Fibroblast of peridontal ligament (primary cell): ENCODE measurements around the gene PARP9.
"Not testable (repeated sequence)": the region's sequence is repeated elsewhere in the genome, so short reads cannot be mapped to it uniquely, and the experiment has no call there.

ENCODE experiments used
- DNase-seq: peaks from one replicate; pipeline ENCODE4 v3.0.0-alpha.2; 2010; ENCODE audit errors: extremely low read depth

Gene PARP9

GRCh38 chr3:122523317-122523716, 40.8 kb downstream of the PARP9 start:
- no peak for DNase-seq

DNA sequence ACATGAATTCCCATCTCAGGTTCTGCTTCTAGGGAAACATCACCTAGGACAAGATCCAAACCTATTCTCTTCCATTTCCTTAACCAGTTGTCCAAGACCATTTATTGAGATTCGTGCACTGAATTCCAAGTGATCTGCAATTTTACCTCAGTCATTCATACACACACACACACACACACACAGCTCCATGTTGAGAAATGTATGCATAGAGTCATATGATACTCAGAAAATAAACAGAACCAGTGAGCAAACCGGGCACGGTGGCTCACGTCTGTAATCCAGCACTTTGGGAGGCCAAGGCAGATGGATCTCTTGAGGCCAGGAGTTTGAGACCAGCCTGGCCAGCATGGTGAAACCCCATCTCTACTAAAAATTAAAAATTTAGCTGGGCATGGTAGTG, 43.2 kb downstream of the PARP9 start:
- peak; percentile 62 for DNase-seq

- peak; percentile 38 for DNase-seq
These were observed 44.4 kb downstream of the PARP9 start for GRCh38 chr3:122519693-122520092.

DNA sequence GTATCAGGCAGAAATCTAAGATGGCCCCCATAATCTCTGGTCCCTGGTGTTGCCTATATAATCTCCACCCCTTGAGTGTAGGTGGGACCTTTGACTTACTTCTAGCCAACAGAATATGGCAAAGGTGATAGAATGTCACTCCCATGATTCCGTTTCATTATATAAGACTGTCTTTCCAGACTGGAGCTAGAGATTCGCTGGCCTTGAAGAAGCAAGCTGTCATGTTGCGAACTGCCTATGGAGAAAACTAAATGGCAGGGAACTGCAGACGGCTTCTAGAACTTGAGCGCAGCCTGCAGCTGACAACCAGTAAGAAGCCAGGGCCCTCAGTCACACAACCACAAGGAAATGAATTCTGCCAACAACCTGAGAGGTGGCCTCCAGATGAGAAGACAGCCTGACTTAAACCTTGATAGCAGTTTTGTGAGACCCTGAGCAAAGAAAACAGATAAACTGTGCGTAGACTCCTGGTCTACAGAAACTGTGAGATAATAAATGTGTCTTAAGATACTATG, 47.2 kb downstream of the PARP9 start:
- no peak for DNase-seq

DNA sequence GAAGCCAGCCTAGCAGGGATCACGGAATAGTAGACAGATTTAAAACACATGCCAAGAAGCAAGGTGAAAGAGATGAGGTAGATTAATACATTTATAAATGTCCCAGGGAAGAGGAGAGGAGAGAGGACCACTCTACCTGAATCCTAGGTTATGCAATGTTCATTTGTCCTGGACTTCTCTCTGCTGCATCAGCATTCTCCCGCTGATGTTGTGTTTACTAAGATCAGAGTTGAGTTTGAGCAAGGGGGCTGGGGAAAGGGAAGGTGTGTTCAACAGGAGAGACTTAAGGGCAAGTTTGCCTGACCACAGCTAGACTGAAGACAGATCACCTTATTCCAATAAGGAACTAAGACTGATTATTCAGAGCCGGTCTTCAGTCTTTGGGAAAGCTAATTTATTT, 48.2 kb downstream of the PARP9 start:
- no peak for DNase-seq

GRCh38 chr3:122515020-122515468, 49.1 kb downstream of the PARP9 start:
- no peak for DNase-seq

DNA sequence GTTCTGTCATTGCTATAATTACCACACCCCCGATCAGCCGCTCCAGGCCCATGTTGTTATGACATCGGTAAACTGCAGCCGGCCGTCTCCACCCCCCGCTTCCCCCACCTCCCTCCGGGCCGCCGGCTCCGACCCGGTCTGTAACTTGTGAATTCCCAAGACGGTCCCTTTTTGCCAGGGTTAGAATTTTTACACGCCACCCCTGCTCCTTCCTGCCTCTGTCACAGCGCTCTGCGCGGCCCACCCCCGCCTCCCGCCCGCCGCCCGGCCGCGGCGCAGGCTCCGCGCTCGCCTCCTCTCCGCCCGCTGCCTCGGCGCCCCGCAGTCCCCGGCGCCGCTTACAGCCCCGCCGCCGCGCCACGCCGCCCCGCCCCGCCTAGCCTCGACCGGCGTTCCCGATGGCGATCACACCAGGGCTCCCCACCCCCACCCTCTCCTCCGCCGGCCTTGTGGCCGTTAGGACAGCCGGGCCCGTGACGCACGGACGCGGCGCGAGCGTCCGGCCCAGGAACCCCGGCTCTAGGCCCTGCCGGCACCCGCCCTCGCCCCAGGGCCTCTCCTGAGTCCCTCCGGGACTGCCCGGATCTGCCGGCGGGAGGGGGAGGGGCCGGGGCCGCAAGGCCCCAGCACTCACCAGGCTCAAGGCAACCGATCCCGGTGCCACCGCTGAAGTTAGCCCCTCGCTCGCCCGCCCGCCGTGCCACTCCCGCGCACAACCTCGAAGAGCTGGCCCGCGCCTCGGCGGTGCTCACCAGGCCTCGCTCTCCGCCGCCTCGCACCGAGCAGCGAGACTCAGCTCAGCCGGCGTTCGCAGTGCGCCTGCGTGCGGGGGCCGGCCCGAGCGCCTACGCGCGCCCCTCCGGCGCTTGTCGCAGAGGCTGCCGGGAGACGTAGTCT, 49.7 kb downstream of the PARP9 start, which contains the start of gene KPNA1:
Gene KPNA1 (minus strand): TSS at position 817 of the 897 bp plus-strand sequence. CDS start 18,374 bp downstream, outside the sequence.
- peak; percentile 83 for DNase-seq

GRCh38 chr3:122513386-122514122, 50.5 kb downstream of the PARP9 start:
- peak; percentile 72 for DNase-seq

DNA sequence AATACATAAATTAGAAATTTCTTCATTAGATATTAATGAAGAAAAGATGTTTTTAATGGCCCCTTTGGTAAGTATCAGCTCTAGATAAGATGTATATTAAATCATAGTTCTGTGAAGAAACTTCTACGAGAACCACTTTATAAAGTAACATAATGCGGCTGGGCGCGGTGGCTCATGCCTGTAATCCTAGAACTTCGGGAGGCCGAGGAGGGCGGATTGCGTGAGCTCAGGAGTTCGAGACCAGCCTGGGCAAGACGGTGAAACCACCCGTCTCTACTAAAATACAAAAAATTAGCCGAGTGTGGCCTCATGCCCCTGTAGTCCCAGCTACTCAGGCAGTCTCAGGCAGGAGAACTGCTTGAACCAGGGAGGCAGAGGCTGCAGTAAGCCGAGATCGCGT, 51.8 kb downstream of the PARP9 start:
- DNase-seq, result no peak

DNA sequence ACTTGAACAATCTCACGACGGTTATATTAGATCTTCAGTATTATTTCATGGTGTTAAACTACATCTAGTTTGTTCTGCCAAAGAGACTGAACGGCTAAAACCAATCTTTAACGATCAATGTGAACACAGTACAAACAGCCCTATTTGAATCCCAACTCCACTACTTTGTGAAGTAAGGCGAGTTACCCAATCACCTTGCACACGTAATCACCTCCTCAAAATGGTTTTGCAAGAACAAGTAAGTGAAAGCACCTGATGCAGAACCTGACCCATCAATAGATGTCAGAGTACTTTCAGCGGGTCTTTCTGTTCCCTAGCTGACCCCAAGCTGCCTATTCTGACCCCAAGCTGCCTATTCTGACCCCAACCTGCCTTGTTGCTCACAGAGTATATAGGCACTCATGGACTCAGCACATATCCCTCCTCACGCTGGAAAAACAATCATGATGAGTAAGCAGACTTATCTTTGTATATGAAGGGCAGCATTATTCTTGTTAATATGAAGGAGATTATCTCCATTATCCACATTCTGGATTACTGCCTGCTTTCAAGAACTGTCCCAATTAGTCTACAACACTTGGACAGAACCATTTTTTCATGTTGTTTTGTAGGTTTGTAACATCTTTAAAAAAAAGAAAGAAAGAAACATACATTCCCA, 53.1 kb downstream of the PARP9 start:
- DNase-seq, result no peak

DNA sequence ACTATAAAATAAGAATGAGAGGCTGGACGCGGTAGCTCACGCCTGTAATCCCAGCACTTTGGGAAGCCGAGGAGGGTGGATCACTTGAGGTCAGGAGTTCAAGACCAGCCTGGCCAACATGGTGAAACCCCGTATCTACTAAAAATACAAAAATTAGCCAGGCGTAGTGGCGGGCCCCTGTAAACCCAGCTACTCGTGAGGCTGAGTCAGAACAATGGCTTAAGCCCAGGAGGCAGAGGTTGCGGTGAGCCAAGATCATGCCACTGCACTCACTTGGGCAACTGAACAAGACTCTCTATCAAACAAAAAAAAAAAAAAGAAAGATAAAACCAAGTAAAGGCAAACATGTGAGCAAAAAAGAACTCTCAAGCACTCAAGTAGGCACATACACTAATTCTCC, 55.2 kb downstream of the PARP9 start:
- DNase-seq, result not testable (repeated sequence)

DNA sequence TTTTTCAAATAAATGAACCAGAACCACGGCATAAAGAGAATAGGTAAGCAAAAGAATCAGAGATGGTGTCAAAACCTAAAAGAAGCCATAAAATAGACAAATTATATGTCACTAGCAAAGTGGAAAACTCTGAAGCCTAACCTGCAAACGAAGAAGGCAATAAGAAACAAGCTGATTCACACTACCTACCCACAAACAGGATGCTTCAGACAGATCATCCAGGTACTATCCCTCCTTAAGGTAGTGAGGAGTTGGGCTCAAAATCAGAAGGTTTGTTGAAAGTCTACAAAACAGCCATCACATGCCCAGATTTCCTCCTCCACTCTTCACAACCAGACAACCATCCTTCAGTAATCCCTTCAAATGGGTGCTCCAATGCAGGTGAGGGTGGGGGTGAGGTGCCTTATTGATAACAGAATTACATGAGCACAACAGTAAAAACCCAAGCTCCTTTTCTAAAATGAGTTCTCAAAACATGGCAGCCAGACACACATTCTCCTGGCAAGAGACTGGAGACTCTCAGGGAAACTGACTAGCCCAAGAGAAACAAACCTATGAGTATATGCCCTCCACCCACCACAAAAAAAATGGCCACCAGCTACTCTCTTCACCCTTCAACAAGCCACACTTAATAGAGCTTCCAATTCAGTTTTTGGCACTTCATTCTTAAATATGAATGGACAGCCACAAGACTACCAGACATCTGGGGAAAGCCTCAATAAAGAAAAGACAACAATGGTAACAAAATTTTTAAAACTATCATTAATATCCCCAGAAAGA, 55.8 kb downstream of the PARP9 start:
- no peak for DNase-seq

GRCh38 chr3:122506450-122506849, 57.6 kb downstream of the PARP9 start:
- DNase-seq, result no peak

DNA sequence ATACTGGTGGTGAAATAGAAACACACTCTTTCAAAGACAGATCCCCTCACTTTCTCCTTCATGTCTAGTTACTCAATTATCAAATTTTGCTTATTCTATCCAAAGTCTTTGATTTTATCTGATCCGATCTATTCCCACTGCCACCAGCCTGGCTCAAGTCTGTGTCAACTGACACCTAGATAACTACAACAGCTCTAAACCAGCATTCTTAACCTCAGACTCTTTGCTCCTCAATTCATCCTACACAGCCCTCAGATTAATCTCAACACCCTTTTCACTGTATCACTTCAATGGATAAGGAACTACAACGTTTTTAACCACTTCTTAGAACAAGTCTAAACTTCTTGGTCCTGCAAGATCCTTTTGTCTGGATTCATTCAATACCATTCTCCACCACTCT, 58.4 kb downstream of the PARP9 start:
- no peak for DNase-seq

DNA sequence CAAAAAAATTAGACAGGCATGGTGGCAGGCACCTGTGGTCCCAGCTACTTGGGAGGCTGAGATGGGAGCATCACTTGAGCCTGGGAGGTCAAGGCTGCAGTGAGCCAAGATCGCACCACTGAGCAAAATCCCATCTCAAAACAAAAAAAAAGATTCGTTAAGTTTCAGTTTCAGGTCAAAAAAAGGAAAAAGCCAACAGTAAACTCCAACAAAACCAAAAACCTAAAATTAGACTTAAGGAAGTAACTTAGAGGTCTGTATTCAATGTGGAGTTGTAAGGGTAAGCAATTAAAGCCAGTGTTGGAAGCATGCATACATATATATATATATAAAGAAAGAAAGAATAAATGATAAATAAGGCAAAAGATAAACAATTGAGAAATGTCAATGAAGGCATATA, 61.2 kb downstream of the PARP9 start:
- DNase-seq, result no peak

- no peak for DNase-seq
These were observed 62.0 kb downstream of the PARP9 start for GRCh38 chr3:122502139-122502538.

GRCh38 chr3:122500964-122501363, 63.1 kb downstream of the PARP9 start:
- not testable (repeated sequence) for DNase-seq

DNA sequence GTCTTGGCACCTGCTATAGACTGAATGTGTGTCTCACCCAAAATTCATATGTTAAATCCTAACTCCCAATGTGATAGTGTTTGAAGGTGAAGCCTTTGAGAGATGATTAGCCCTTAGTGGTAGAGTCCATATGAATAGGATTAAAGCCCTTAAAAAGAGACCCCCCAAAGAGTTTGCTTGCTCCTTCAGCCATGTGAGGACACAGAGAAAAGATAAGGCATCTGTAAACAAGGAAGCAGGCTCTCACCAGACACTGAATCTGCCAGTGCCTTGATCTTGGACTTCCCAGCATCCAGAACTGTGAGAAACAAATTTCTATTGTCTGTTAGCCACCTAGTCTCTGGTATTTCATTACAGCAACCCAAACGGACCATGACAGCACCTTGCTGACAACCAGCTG, 65.9 kb downstream of the PARP9 start:
- no peak for DNase-seq

DNA sequence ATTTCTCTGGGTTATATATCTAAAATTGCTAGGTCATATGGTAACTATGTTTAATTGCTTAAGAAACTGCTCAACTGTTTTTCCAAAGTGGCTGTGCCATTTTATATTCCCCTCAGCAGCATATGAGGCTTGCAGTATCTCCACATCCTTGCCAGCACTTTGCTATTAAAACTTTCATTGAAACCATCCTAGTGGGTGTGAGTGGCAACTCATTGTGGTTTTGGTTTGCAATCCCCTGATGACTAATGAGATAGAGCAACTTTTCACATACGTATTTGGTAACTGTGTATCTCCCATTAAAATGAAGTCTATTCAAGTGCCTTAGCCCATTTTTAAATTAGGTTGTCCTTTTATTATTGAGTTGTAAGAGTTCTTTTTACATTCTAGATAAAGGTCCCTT, 66.7 kb downstream of the PARP9 start:
- peak; percentile 95 for DNase-seq

- DNase-seq, result no peak
These were observed 67.6 kb downstream of the PARP9 start for GRCh38 chr3:122496508-122496907.

- DNase-seq, result peak; percentile 91
These were observed 70.8 kb downstream of the PARP9 start for GRCh38 chr3:122493296-122493695.
